ENCODE data around the gene CARM1. TPM values are rescaled to one million over a fixed set of nuclear protein-coding genes. Genes with fewer than 3 reads are reported as not detected.

CARM1 gene
- total RNA-seq, 1 experiment from 2014 or later: 103 TPM

- ChIA-PET CTCF (interaction anchor here (0.7 to 1.5 kb wide), 5 partner anchors 19 to 292 kb away, joined by 3 to 7 read pairs (median 3); no protein-coding TSS in a partner anchor), POLR2A (no interaction called here), RAD21 (ENCODE audit: low non-redundant PET in 1 of 2, low total read pairs in 2 of 2, uncharacterized antibody in 2 of 2, unreplicated experiment in 2 of 2) (no interaction called here)
- ATAC-seq (no peak), DNase-seq (ENCODE audit: low read depth, low spot score) (no peak)
- Histone ChIP-seq H3K27ac (ENCODE audit: low read depth, low read length) (no peak overlapping the region), H3K79me2 (ENCODE audit: insufficient read depth, low read length) (peaks cover 14% of the 10 kb centered on the region), H3K36me3 (ENCODE audit: control insufficient read depth in 1 of 2, insufficient read depth in 2 of 2, low read length in 2 of 2) (no peaks in the 10 kb centered on the region), H3K4me2 (ENCODE audit: low read length) (no peak overlapping the region), H3K27me3 (ENCODE audit: insufficient read depth, low read length) (no peaks in the 10 kb centered on the region), H3K9me3 (ENCODE audit: control insufficient read depth in 1 of 2, insufficient read depth in 1 of 2, low read depth in 1 of 2, low read length in 2 of 2) (no peaks in the 10 kb centered on the region), H3K9ac (ENCODE audit: low read length) (no peak overlapping the region), H3K4me1 (ENCODE audit: control insufficient read depth in 1 of 2, insufficient read depth in 2 of 2, low read length in 2 of 2) (peaks cover 22 to 42% of the 10 kb centered on the region in 2 experiments), H4K20me1 (ENCODE audit: insufficient read depth) (no peaks in the 10 kb centered on the region), H3K4me3 (replicated peaks in 1 of 2; ENCODE audit: low read depth in 1 of 2, low read length in 2 of 2) (no peak overlapping the region), H2AFZ (ENCODE audit: low read depth, low read length, poor library complexity, severe bottlenecking) (no peak overlapping the region), H3K9me2 (ENCODE audit: insufficient read depth) (no peaks in the 10 kb centered on the region)
- intact Hi-C loops (cut with micrococcal nuclease): loop anchor here (5.0 kb wide), 4 partner anchors 102 to 267 kb away; no protein-coding TSS in a partner anchor
- TF ChIP-seq MAX (IDR thresholded peaks at IDR 0.05) (no peak), ZNF274 (IDR thresholded peaks at IDR 0.05; ENCODE audit: low read depth, low read length) (no peak), POLR2AphosphoS5 (IDR thresholded peaks at IDR 0.05; ENCODE audit: low read depth, low read length) (no peak), CBX3 (IDR thresholded peaks at IDR 0.05; ENCODE audit: low read depth) (no peak), EGR1 (IDR thresholded peaks at IDR 0.05; ENCODE audit: low read depth) (no peak), REST (IDR thresholded peaks at IDR 0.05; ENCODE audit: low read depth) (no peak), SRF (IDR thresholded peaks at IDR 0.05; ENCODE audit: low read depth) (no peak), CEBPB (IDR thresholded peaks at IDR 0.05; ENCODE audit: low read depth) (no peak), CTCF (IDR thresholded peaks at IDR 0.05 in 2 of 3, conservative IDR thresholded peaks at IDR 0.05 in 1 of 3; ENCODE audit: borderline replicate concordance in 1 of 3, insufficient read depth in 1 of 3, low read depth in 2 of 3, low read length in 2 of 3) (no peak), POLR2A (IDR thresholded peaks at IDR 0.05; ENCODE audit: borderline replicate concordance, extremely low read depth, insufficient read depth, insufficient read length) (no peak), EZH2phosphoT487 (IDR thresholded peaks at IDR 0.05; ENCODE audit: borderline replicate concordance) (no peak), EZH2 (IDR thresholded peaks at IDR 0.05) (no peak), ELF1 (IDR thresholded peaks at IDR 0.05; ENCODE audit: borderline replicate concordance, low read depth) (no peak), FOSL1 (IDR thresholded peaks at IDR 0.05; ENCODE audit: low read depth) (no peak), ZBTB33 (IDR thresholded peaks at IDR 0.05; ENCODE audit: extremely low read depth, insufficient replicate concordance, low read length) (no peak), RAD21 (IDR thresholded peaks at IDR 0.05; ENCODE audit: low read depth) (no peak), SIN3A (IDR thresholded peaks at IDR 0.05; ENCODE audit: low read depth) (no peak), ATF3 (IDR thresholded peaks at IDR 0.05) (no peak), SP1 (IDR thresholded peaks at IDR 0.05; ENCODE audit: low read depth) (no peak), YY1 (IDR thresholded peaks at IDR 0.05; ENCODE audit: extremely low read depth, insufficient replicate concordance, low read depth, low read length) (no peak)
- BruUV-seq (replicated peaks): no TSS peak
Measured at GRCh38 chr19:10935371-10936059, 64.2 kb downstream of the CARM1 start.
